ENCODE data around the gene KLHDC9.

DNA sequence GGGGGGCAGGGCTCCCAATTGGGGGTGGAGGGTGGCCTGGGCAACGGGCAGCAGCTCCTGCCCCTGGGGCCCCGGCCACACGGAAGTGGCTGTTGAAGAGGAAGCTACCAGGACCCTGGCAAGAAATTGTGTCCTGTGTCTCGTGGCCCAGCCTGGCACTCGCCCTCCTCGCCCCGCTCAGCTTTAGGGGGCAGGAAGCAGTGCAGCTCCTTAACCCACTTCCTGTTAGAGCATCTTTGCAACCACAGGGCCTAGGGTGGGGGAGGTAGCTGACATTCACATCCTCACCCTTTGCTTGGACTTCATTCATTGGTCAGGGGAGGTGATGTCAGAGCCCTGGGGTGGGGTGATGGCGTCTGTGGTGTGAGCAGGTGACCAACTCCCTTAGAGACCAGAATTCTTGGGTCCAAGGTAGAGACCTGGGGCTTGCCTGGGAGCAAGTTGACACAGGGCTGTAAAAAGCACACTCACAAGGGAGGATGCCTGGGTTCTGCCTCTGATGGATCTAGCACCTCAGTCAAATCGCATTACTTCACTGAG lies 28.4 kb upstream of the KLHDC9 start, which contains the start of gene ARHGAP30:
- TF ChIP-seq, protein P1, sequence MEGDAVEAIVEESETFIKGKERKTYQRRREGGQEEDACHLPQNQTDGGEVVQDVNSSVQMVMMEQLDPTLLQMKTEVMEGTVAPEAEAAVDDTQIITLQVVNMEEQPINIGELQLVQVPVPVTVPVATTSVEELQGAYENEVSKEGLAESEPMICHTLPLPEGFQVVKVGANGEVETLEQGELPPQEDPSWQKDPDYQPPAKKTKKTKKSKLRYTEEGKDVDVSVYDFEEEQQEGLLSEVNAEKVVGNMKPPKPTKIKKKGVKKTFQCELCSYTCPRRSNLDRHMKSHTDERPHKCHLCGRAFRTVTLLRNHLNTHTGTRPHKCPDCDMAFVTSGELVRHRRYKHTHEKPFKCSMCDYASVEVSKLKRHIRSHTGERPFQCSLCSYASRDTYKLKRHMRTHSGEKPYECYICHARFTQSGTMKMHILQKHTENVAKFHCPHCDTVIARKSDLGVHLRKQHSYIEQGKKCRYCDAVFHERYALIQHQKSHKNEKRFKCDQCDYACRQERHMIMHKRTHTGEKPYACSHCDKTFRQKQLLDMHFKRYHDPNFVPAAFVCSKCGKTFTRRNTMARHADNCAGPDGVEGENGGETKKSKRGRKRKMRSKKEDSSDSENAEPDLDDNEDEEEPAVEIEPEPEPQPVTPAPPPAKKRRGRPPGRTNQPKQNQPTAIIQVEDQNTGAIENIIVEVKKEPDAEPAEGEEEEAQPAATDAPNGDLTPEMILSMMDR (optimal IDR thresholded peaks at IDR 0.05 in 1 of 3, IDR thresholded peaks at IDR 0.05 in 1 of 3, conservative IDR thresholded peaks at IDR 0.05 in 1 of 3; ENCODE audit: extremely low read depth in 1 of 3, insufficient read depth in 2 of 3, low read length in 3 of 3) = no peak
- no peak for TF ChIP-seq EZH2 (IDR thresholded peaks at IDR 0.05; ENCODE audit: low read length)
